Measurements from ENCODE around the gene INSYN1. TPM values are rescaled to one million over a fixed set of nuclear protein-coding genes. Genes with fewer than 3 reads are reported as not detected.

Gene INSYN1
- polyA plus RNA-seq, 1 donor from 2014 or later, result 21.3 TPM

GRCh38 chr15:73747847-73748590, 5.1 kb downstream of the INSYN1 start:
- Histone ChIP-seq H3K9me2 (ENCODE audit: insufficient read depth, low read length) (no peaks in the 10 kb centered on the region), H3K4me3 (ENCODE audit: low read length) (no peak overlapping the region), H4K20me1 (ENCODE audit: insufficient read depth) (no peaks in the 10 kb centered on the region), H3K36me3 (ENCODE audit: insufficient read depth, low read length) (no peaks in the 10 kb centered on the region), H3K9me3 (ENCODE audit: low read length) (no peaks in the 10 kb centered on the region), H3K27me3 (ENCODE audit: insufficient read depth, low read depth, low read length) (peaks cover 7% of the 10 kb centered on the region), H3K27ac (ENCODE audit: low read length) (no peak overlapping the region), H3K79me2 (replicated peaks; ENCODE audit: insufficient read depth, low read length) (no peaks in the 10 kb centered on the region), H3K9ac (ENCODE audit: low read length) (no peak overlapping the region), H2AFZ (ENCODE audit: low read depth, low read length) (no peak overlapping the region), H3K4me2 (ENCODE audit: low read length) (no peak overlapping the region), H3F3A (ENCODE audit: insufficient read depth, low read length, poor library complexity, severe bottlenecking) (no peaks in the 10 kb centered on the region)
- TF ChIP-seq SMC3 (conservative IDR thresholded peaks at IDR 0.05; ENCODE audit: poor library complexity), result no peak
- TF ChIP-seq TAF1 (IDR thresholded peaks at IDR 0.05; ENCODE audit: low read depth), result no peak
- no peak for TF ChIP-seq MXI1 (conservative IDR thresholded peaks at IDR 0.05; ENCODE audit: poor library complexity, severe bottlenecking)
- no peak for TF ChIP-seq RAD21 (conservative IDR thresholded peaks at IDR 0.05)
- no peak for TF ChIP-seq POLR2AphosphoS5 (IDR thresholded peaks at IDR 0.05)
- TF ChIP-seq EP300 (conservative IDR thresholded peaks at IDR 0.05; ENCODE audit: poor library complexity, severe bottlenecking), result no peak

GRCh38 chr15:73746883-73747282, 6.3 kb downstream of the INSYN1 start:
- H3K9me3 ChIP-seq (ENCODE audit: low read length), result no peaks in the 10 kb centered on the region
- no peaks in the 10 kb centered on the region for H3F3A ChIP-seq (ENCODE audit: insufficient read depth, low read length, poor library complexity, severe bottlenecking)
- no peaks in the 10 kb centered on the region for H4K20me1 ChIP-seq (ENCODE audit: insufficient read depth)
- no peaks in the 10 kb centered on the region for H3K79me2 ChIP-seq (replicated peaks; ENCODE audit: insufficient read depth, low read length)
- H2AFZ ChIP-seq (ENCODE audit: low read depth, low read length), result no peak overlapping the region
- no peak overlapping the region for H3K4me3 ChIP-seq (ENCODE audit: low read length)
- no peak for TF ChIP-seq REST (IDR thresholded peaks at IDR 0.05; ENCODE audit: borderline replicate concordance)
- TF ChIP-seq EP300 (conservative IDR thresholded peaks at IDR 0.05; ENCODE audit: poor library complexity, severe bottlenecking), result no peak
- TF ChIP-seq EZH2 (IDR thresholded peaks at IDR 0.05; ENCODE audit: borderline replicate concordance, insufficient read depth, low read length, poor library complexity, severe bottlenecking), result no peak
- TF ChIP-seq TAF1 (IDR thresholded peaks at IDR 0.05; ENCODE audit: low read depth), result no peak
- no peak for TF ChIP-seq SMC3 (conservative IDR thresholded peaks at IDR 0.05; ENCODE audit: poor library complexity)
- TF ChIP-seq CTCF (IDR thresholded peaks at IDR 0.05; ENCODE audit: poor library complexity, severe bottlenecking), result no peak
- TF ChIP-seq POLR2AphosphoS5 (IDR thresholded peaks at IDR 0.05), result no peak
- no peak for TF ChIP-seq RAD21 (conservative IDR thresholded peaks at IDR 0.05)
- TF ChIP-seq MXI1 (conservative IDR thresholded peaks at IDR 0.05; ENCODE audit: poor library complexity, severe bottlenecking), result no peak
- H3K27ac ChIP-seq (ENCODE audit: low read length), result no peak overlapping the region
- H3K9ac ChIP-seq (ENCODE audit: low read length), result no peak overlapping the region
- H3K4me2 ChIP-seq (ENCODE audit: low read length), result no peak overlapping the region
- no peaks in the 10 kb centered on the region for H3K9me2 ChIP-seq (ENCODE audit: insufficient read depth, low read length)
- H3K27me3 ChIP-seq (ENCODE audit: insufficient read depth, low read depth, low read length), result peaks cover under 1% of the 10 kb centered on the region
- H3K36me3 ChIP-seq (ENCODE audit: insufficient read depth, low read length), result no peaks in the 10 kb centered on the region

All from neural cell (in vitro differentiated cells).